Left ventricle myocardium inferior (tissue), 1 donor: ENCODE measurements around the gene AACS. TPM values are rescaled to one million over a fixed set of nuclear protein-coding genes. Genes with fewer than 3 reads are reported as not detected.

ENCODE experiments used
- DNase-seq: peaks from one replicate; pipeline ENCODE4 v3.0.0-alpha.2; 2020
- H3K27ac ChIP-seq: fragments of 200-600 bp; replicated peaks from 2 replicates; pipeline ENCODE4 v1.8.0; 2021
- H3K27me3 ChIP-seq: fragments of 200-600 bp; 2 replicates; pipeline ENCODE4 v1.8.0; 2021; ENCODE audit warnings: low read depth
- H3K36me3 ChIP-seq: fragments of 200-600 bp; 2 replicates; pipeline ENCODE4 v1.8.0; 2021
- H3K4me1 ChIP-seq: fragments of 200-600 bp; 2 replicates; pipeline ENCODE4 v1.8.0; 2021
- H3K4me3 ChIP-seq: fragments of 200-600 bp; 2 replicates; pipeline ENCODE4 v1.8.0; 2021; ENCODE audit warnings: mild to moderate bottlenecking, moderate library complexity
- H3K9me3 ChIP-seq: fragments of 200-600 bp; replicated peaks from 2 replicates; pipeline ENCODE4 v1.8.0; 2021
- intact Hi-C: fragments of 100-400 bp; cut with micrococcal nuclease; formaldehyde crosslinking; loops from one replicate; pipeline ENCODE4 v1.11.0; 2022
- total RNA-seq: library from RNA; stranded (reverse); fragmentation: NEBNext Ultra II Directional; extraction: Animal tissue kit (Norgen Biotek cat#: 25700); gene quantifications from one replicate; pipeline ENCODE4 v1.2.1, GENCODE V29; 2021
- TF ChIP-seq, protein P1 (sequence below): fragments of 200-600 bp; IDR thresholded peaks from 2 replicates; pipeline ENCODE4 v1.8.0; 2021; ENCODE audit warnings: antibody characterized with exemption, mild to moderate bottlenecking, borderline replicate concordance
- donor health status: DM: no; HTN: yes; CAD: no; lungs with severe emphysema.

Gene AACS
- total RNA-seq, 1 donor from 2014 or later: 11.5 TPM

DNA sequence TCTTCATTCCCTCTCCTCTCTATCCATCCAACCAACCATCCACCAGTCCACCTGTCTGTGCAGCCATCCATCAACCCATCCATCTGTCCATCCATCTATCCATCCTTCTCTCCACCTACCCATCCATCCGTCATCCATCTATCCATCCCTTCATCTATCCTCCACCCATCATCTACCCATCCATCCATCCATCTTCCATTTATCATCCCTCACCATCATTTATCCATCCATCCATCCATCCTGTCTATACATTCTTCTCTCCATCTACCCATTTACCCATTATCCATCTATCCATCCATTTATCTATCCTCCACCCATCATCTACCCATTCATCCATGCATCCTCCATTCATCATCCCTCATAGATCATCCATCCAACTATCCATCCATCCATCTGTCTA lies 24.4 kb downstream of the AACS start:
- DNase-seq: no peak
- Histone ChIP-seq H3K27me3 (no peaks in the 10 kb centered on the region), H3K27ac (no peak overlapping the region), H3K9me3 (no peaks in the 10 kb centered on the region), H3K36me3 (peaks cover 53% of the 10 kb centered on the region), H3K4me1 (peaks cover 13% of the 10 kb centered on the region), H3K4me3 (no peak overlapping the region)
- TF ChIP-seq, protein P1, sequence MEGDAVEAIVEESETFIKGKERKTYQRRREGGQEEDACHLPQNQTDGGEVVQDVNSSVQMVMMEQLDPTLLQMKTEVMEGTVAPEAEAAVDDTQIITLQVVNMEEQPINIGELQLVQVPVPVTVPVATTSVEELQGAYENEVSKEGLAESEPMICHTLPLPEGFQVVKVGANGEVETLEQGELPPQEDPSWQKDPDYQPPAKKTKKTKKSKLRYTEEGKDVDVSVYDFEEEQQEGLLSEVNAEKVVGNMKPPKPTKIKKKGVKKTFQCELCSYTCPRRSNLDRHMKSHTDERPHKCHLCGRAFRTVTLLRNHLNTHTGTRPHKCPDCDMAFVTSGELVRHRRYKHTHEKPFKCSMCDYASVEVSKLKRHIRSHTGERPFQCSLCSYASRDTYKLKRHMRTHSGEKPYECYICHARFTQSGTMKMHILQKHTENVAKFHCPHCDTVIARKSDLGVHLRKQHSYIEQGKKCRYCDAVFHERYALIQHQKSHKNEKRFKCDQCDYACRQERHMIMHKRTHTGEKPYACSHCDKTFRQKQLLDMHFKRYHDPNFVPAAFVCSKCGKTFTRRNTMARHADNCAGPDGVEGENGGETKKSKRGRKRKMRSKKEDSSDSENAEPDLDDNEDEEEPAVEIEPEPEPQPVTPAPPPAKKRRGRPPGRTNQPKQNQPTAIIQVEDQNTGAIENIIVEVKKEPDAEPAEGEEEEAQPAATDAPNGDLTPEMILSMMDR: no peak
- intact Hi-C loops: no loop called here

DNA sequence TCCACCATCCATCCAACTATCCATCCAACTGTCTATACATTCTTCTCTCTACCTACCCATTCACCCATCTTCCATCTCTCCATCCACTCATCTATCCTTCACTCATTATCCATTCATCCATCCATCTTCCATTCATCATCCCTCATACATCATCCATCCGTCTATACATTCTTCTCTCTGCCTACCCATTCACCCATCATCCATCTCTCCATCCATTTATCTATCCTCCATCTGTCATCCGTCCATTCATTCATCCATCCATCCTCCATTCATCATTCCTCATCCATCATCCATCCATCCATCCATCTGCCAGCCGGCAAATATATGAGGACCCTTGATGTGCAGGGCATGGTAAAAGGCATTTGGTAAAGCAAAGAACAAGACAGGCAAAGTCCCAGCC lies 25.2 kb downstream of the AACS start:
- DNase-seq: no peak
- TF ChIP-seq, protein P1: no peak
- Histone ChIP-seq H3K27ac (no peak overlapping the region), H3K4me3 (no peak overlapping the region), H3K9me3 (no peaks in the 10 kb centered on the region), H3K36me3 (peaks cover 47% of the 10 kb centered on the region), H3K4me1 (peaks cover 13% of the 10 kb centered on the region), H3K27me3 (no peaks in the 10 kb centered on the region)
- intact Hi-C loops: no loop called here

DNA sequence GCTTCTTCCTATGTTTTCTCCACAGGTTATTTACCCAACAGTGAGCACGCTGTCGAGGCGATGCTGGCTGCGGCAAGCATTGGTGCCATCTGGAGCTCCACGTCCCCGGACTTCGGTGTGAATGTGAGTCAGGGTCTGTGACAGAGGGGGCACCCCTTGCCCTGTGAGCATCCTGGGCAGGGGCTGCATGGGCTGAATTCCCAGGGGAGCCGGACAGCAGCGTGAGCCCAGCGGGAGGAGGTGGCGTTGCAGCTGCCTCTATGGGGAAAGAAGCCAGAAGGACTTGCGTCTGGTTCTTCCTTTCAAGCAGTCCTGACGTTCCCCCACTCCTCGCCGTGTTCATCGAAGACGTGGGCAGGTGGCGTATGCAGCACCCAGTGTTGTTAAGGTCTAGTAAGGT lies 26.2 kb downstream of the AACS start:
- Histone ChIP-seq H3K36me3 (peaks cover 38% of the 10 kb centered on the region), H3K4me1 (peaks cover 13% of the 10 kb centered on the region), H3K27ac (no peak overlapping the region), H3K4me3 (no peak overlapping the region), H3K9me3 (no peaks in the 10 kb centered on the region), H3K27me3 (no peaks in the 10 kb centered on the region)
- intact Hi-C loops: no loop called here
- TF ChIP-seq, protein P1: no peak
- DNase-seq: no peak

DNA sequence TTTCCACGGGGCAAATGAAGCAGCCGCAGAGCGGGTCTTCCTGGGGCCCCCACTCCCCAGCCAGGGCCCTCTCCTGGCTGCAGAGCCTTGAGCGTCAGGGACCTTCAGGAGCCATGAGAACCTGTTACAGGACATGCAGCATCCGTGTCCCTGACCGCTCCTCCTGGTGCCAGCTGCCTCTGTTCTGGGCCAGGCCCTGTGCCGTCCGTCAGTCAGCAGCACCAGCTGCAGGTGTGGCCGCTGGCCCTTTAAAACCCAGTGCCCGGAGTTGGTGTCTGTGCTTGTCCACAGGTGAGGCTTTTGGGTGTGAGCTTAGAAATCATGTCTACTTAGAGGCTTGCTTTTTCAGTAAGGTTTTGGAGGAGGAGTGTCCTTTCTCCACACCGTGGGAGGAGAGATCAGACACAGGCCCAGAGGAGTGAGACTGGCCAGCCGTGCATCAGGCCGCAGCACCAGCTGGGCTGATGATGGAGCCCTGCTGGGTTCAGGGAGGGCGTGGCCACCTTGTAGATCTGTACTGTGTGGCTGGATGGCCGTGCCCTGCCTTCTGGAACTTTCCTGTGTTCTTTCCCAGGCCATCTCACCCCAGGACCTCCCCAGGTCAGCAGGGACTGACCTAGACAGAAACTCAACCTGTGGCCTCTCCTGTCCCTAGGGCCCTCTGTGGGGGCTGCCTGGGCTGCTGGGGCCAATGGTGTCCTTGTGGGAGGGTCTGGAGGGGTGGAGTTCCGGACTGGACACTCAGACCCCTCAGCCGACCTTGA lies 27.1 kb downstream of the AACS start:
- H3K4me1 ChIP-seq: peaks cover 13% of the 10 kb centered on the region
- H3K27me3 ChIP-seq: no peaks in the 10 kb centered on the region
- DNase-seq: peak; percentile 34
- H3K27ac ChIP-seq: peak overlapping the region; percentile 67
- no peaks in the 10 kb centered on the region for H3K9me3 ChIP-seq
- H3K36me3 ChIP-seq: peaks cover 29% of the 10 kb centered on the region
- TF ChIP-seq, protein P1: no peak
- intact Hi-C loops: no loop called here
- H3K4me3 ChIP-seq: no peak overlapping the region

DNA sequence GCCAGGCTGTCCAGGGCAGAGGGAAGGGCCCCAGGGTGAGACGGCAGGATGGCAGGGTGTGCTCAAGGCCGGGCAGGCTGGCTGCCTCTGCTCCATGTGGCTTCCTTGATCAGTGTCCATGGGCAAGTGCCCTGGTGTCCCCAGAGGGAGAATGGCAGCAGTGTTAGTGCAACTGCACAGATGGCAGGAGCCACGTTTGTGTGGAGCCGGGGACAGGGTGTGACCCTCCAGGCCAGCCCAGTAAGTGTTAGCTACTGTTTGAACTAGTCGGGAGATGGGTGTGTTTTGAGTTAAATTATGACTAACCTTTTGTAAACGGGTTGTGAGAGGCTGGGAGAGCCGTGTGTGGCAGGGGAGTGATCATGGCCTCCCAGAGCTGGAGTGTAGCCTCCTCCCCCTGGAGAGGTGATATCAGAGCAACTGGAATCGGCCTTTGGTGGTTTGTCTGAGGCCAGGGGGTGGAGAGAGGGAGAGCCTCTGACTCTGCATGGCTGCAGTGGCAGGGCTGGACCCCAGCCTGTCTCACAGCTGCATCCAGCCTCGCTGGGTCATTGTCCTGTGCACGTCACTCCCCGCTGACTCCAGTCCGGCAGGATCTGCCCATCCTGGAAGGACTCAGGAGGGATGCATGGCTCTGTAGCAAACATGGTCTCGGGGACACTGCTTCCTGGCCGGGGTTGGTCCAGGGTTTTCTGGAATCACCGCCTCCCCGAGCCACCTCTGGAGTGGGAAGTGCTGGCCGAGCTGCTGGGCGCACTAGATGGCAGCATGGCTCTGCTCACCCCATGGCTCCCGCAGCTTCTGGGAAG lies 27.8 kb downstream of the AACS start:
- Histone ChIP-seq H3K9me3 (no peaks in the 10 kb centered on the region), H3K27ac (peak overlapping the region; percentile 67), H3K4me1 (peaks cover 17% of the 10 kb centered on the region), H3K27me3 (no peaks in the 10 kb centered on the region), H3K36me3 (peaks cover 22% of the 10 kb centered on the region), H3K4me3 (no peak overlapping the region)
- TF ChIP-seq, protein P1: peak; percentile 62
- peak; percentile 59 for DNase-seq
- intact Hi-C loops: no loop called here
